Measurements from ENCODE around the gene LIN37.

Gene LIN37

GRCh38 chr19:35734889-35735288 lies 13.5 kb upstream of the LIN37 start:
- no peak for DNase-seq (ENCODE audit: low read depth)

- no peak for DNase-seq (ENCODE audit: low read depth)
Measured at GRCh38 chr19:35736913-35737886, 11.2 kb upstream of the LIN37 start.

DNA sequence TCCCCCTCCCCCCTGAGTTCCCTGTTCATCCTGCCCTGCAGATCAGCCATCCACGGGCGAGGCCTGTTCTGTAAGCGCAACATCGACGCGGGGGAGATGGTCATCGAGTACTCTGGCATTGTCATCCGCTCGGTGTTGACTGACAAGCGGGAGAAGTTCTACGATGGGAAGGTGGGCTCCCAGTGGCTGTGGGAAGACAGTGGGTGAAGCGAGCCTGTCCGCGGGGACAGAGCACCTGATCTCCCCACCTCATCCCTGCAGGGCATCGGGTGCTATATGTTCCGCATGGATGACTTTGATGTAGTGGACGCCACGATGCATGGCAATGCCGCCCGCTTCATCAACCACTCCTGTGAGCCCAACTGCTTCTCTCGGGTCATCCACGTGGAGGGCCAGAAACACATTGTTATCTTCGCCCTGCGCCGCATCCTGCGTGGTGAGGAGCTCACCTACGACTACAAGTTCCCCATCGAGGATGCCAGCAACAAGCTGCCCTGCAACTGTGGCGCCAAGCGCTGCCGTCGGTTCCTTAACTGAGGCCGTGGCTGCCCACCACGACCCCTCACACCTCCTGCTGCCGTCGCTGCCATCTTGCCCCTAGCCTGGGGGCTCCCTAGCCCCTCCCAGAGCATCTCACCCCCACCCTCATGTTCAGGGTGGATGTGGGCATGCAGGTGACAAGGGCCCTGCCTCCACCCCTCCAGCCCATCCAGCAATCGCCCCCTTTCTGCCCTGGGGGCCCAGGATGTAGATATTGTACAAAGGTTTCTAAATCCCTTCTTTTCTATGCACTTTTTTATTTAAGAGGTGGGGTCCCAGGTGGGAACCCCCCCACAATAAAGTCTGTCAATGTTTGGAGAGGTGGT lies 10.1 kb upstream of the LIN37 start:
- no peak for DNase-seq (ENCODE audit: low read depth)

DNA sequence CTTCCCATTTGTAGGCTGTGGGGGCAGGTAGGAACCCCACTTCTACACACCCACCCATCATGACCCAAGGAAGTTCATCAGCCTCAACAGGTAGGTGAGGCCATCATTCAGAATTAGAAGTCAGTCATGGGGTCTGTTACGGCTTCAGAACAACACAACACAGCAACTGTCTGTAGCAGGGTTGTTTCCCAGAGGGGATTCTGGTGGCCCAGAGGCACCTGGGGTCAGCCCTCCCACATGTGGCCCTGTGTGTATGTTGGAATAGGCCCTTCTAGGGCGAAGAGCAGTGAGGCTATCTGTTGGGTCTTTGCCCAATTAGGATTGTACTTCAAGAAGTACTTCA lies 9.5 kb upstream of the LIN37 start:
- DNase-seq (ENCODE audit: low read depth), result no peak

DNA sequence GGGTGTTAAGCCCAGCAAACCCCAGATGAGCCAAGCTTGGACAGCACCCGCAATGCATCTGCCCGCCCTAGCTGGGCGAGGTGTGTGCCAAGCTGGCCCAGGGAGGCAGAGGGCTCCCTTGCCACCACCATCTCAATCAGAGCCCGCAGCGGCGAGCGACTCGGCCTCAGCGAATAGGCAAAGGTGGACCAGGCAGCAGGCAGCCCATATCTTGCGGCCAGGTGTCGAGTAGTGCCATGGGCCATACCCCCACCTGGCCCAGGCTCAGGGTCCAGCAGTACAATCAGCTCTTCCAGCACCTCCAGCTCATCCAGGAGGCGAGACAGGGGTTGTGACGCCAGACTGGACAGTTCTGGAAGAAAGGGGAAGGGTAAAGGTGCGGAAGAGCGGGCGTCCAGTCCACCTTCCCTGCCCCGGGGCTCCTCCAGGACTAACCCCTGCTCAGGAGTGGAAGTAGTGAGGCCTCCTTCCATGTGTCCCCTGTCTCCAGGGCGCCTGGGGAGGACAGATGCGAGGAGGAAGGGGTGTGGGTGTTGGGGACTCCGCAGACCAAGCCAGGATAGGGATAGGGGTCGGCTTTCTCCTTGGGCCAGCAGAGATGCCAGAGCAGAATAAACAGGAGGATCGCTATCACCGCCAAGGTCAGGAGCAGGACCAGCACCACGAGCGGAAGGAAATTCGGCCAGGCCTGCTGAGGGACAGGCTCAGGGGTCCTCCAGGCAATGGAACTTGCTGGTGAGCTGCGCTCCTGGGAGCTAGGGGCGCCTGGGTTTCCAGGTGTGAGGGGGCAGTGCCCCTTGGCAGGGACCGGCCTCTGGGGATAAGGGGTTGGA lies 8.9 kb upstream of the LIN37 start:
- no peak for DNase-seq (ENCODE audit: low read depth)

GRCh38 chr19:35740108-35740422 lies 8.3 kb upstream of the LIN37 start:
- DNase-seq (ENCODE audit: low read depth), result no peak

DNA sequence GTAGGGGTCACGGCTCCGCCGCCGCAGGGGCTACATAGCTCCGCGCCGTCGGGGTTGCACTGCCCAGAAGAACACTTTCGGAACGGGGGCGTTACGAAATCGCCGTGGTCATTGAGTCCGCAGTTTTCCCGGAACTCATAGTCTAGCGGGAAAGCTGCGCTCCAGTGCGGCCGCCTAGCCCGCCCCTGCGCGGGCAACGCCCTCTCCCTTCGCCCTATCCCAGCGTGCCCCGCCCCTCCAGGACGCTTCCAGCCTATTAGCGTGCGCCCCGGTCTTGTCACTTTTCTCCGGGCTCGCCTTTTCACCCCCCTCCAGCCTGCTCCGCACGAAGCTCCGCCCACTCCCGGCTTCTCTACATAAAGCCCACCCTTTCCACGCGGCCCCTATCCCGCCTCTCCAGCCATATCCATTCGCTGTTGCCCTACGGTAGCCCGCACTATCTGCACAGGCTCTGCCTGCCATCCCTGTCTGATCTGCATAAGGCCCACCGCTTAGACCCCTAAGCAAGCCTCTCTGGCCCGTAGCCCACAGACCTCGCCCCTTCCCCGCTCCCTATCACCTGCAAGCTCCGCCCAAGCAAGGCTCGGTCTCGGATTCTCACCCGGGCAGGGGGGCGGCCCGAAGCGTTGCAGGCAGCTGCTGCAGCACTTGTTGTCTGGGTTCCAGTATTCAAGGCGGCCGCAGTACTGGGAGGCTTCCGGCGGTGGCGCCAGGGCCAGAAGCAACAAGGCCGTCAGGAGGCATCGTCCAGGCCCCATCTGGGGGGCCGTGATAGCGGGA lies 7.8 kb upstream of the LIN37 start:
- peak; percentile 91 for DNase-seq (ENCODE audit: low read depth)

DNA sequence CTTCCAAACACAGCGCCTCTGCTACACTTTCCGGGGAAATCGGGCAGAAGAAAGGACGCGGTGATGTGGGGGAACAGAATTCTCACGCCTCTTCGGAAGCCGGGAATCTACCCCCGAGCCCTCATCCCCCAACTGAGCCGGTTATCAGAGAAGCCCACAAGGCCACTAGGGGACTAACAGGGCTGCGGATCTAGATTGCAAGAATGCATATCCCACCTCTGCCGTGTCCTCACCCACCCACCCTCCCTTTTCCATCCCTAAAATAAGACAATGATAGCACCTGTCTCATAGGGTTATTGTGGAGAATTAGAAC lies 7.2 kb upstream of the LIN37 start:
- no peak for DNase-seq (ENCODE audit: low read depth)

DNA sequence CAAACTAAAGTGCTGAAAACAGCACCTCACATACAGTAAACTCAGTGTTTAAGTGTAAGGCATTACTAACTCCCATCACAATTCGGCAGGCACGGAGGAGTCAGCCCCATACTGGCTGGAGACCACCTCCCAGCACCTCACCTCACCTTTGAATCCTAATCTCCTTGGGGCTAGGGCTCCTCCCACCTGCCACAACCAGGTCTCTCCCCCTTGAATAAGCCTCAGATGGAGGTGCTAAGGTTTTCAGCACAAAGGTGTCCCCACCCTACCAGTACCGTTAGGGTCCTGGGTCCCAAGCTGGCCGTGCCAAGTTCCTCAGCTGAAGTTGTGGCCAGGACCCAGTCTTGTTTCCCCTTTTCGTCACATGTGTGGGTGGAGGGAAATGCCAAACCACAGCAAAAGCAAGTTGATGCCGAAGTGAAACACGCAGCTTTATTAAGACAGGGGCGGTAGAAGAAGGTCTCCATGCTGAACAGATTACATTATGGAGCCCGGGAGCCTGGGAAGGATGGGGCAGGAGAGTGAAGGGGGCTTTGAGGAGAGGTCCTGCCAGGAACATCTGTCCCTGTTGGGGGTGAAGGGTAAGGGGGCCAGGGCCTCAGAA lies 6.2 kb upstream of the LIN37 start, which contains the start of gene IGFLR1:
TSS of gene IGFLR1 (minus strand) at position 332 of the 604 bp plus-strand sequence. CDS start 1,272 bp downstream, outside the sequence.
- peak; percentile 66 for DNase-seq (ENCODE audit: low read depth)

- no peak for DNase-seq (ENCODE audit: low read depth)
Measured at GRCh38 chr19:35743640-35744429, 4.5 kb upstream of the LIN37 start.

GRCh38 chr19:35744430-35745327 lies 3.7 kb upstream of the LIN37 start:
- DNase-seq (ENCODE audit: low read depth), result peak; percentile 90

DNA sequence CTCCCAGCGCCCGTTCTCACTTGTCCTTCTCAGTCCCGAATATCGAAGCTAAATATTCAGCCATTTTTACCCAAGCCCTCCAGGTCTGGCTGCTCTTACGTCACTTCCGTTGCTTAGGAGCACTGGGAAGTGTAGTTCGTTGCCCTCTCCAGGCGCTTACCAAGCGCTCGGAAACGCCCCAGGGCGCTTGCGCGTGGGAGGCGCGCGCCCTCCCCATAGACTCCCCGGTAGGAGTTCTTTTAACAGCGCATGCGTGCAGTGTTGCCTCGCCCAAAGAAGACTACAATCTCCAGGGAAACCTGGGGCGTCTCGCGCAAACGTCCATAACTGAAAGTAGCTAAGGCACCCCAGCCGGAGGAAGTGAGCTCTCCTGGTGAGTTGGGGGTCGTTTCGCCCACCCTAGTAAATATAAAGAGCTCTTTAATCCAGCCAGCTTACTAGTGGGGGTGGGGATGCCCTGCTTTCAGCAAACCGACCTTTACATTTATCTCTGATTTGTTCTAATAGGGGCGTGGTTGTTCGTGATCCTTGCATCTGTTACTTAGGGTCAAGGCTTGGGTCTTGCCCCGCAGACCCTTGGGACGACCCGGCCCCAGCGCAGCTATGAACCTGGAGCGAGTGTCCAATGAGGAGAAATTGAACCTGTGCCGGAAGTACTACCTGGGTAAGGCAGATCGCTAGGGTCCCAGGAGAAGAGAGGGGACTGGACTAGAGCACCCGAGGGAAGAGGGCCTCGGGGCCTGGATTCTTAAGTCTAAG lies 2.9 kb upstream of the LIN37 start, which contains the start of the genes PSENEN and U2AF1L4:
TSS of gene PSENEN (plus strand) at position 324 of the 759 bp plus-strand sequence. CDS start at position 604, 280 bp downstream.
TSS of gene U2AF1L4 (minus strand) at position 91 of the 759 bp plus-strand sequence. CDS start at position 64, 27 bp downstream.
- peak; percentile 95 for DNase-seq (ENCODE audit: low read depth)

- DNase-seq (ENCODE audit: low read depth), result no peak
Measured at GRCh38 chr19:35746087-35746462, 2.3 kb upstream of the LIN37 start.

DNA sequence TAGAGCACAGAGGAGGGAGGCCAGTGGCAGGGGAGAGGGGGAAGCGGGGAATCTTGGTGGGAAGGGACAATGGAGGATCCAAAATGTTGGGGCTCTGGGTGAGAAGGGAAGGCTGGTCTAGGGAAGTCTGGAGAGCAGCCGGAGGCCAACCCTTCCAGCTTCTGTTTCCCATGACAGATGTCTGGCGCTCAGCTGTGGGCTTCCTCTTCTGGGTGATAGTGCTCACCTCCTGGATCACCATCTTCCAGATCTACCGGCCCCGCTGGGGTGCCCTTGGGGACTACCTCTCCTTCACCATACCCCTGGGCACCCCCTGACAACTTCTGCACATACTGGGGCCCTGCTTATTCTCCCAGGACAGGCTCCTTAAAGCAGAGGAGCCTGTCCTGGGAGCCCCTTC lies 1.8 kb upstream of the LIN37 start:
- no peak for DNase-seq (ENCODE audit: low read depth)

DNA sequence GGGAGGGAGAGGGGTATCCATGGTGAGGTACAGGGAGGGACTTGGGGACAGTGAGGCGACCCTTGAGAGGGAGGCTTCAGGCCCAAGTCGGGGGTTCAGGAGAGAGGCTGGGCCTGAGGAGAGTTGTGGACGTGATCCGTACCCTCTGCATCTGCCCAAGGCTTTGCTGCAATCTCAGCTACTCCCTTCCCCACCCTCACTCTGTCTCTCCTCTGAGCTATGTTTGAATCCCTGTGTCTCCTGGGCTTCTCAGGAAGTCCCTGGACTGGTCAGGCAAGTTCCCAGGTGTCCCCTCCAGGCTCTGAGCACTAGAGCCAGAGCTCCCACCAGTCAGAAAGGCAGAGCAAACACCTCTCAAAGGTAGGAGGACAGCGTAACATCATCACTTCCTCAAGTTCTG lies 1.8 kb downstream of the LIN37 start:
- no peak for DNase-seq (ENCODE audit: low read depth)

GRCh38 chr19:35751839-35752745 lies 3.7 kb downstream of the LIN37 start:
- no peak for DNase-seq (ENCODE audit: low read depth)

DNA sequence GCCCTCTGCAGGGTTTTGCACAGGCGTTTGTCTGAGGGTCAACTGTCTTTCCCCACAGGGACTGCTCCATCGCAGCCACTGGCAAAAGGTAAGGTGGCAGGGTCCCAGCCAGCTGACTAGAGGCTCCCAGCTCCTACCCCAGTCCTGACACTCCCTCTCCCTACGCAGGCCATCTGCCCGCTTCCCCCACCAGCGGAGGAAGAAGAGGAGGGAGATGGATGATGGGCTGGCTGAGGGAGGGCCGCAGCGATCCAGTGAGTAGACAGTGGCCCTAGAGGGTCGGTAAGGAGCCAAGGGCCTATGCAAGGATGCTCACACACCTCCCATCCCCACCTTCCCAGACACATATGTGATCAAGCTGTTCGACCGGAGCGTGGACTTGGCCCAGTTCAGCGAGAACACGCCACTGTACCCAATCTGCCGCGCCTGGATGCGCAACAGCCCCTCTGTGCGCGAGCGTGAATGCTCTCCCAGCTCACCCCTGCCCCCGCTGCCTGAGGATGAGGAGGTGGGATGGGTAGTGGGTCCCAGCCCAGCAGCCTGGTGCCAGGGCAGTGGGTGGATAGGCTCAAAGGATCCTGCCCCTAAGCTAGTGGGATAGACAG lies 4.5 kb downstream of the LIN37 start:
- no peak for DNase-seq (ENCODE audit: low read depth)
